HG03060 (cell line): Measurements from ENCODE around the gene SLC9A8.

Source experiments
- ATAC-seq: cut with Tn5 transposase; IDR thresholded peaks from one replicate; pipeline ENCODE4 v1.9.1; 2021; ENCODE audit warnings: low read depth, moderate number of reproducible peaks; ENCODE audit not compliant: unreplicated experiment

SLC9A8 gene

GRCh38 chr20:49786196-49786595 lies 26.4 kb upstream of the SLC9A8 start:
- ATAC-seq, result no peak

GRCh38 chr20:49786668-49787370 lies 25.8 kb upstream of the SLC9A8 start:
- ATAC-seq, result no peak

- no peak for ATAC-seq
These were observed 25.0 kb upstream of the SLC9A8 start for GRCh38 chr20:49787371-49788357.

- ATAC-seq, result no peak
These were observed 22.4 kb upstream of the SLC9A8 start for GRCh38 chr20:49790077-49790798.

- no peak for ATAC-seq
These were observed 21.5 kb upstream of the SLC9A8 start for GRCh38 chr20:49791165-49791564.

GRCh38 chr20:49792006-49792405 lies 20.6 kb upstream of the SLC9A8 start:
- ATAC-seq, result no peak

- no peak for ATAC-seq
These were observed 20.0 kb upstream of the SLC9A8 start for GRCh38 chr20:49792611-49793010.

- no peak for ATAC-seq
These were observed 18.1 kb upstream of the SLC9A8 start for GRCh38 chr20:49794336-49795134.

- no peak for ATAC-seq
These were observed 17.5 kb upstream of the SLC9A8 start for GRCh38 chr20:49795135-49795424.

GRCh38 chr20:49796600-49797343 lies 15.9 kb upstream of the SLC9A8 start:
- ATAC-seq, result no peak

- no peak for ATAC-seq
These were observed 15.3 kb upstream of the SLC9A8 start for GRCh38 chr20:49797344-49797615.

- ATAC-seq, result no peak
These were observed 13.9 kb upstream of the SLC9A8 start for GRCh38 chr20:49798718-49799117.

GRCh38 chr20:49799698-49800097 lies 12.9 kb upstream of the SLC9A8 start:
- ATAC-seq, result no peak

GRCh38 chr20:49803418-49803817 lies 9.2 kb upstream of the SLC9A8 start:
- no peak for ATAC-seq

- ATAC-seq, result no peak
These were observed 8.3 kb upstream of the SLC9A8 start for GRCh38 chr20:49804364-49804763.

GRCh38 chr20:49805224-49805876 lies 7.3 kb upstream of the SLC9A8 start:
- ATAC-seq, result peak; percentile 43

GRCh38 chr20:49808753-49809152 lies 3.9 kb upstream of the SLC9A8 start:
- no peak for ATAC-seq

GRCh38 chr20:49809803-49810359 lies 2.7 kb upstream of the SLC9A8 start:
- no peak for ATAC-seq
